ENCODE measurements around the gene CUEDC1.
"Not testable (repeated sequence)": the region's sequence is repeated elsewhere in the genome, so short reads cannot be mapped to it uniquely, and the experiment has no call there.

Gene CUEDC1

GRCh38 chr17:57937492-57937891 is 17.7 kb downstream of the CUEDC1 start:
- DNase-seq, result no peak

- DNase-seq, result no peak
Observed at GRCh38 chr17:57935833-57936807, 19.1 kb downstream of the CUEDC1 start.

GRCh38 chr17:57931488-57932137 is 23.6 kb downstream of the CUEDC1 start:
- no peak for DNase-seq

DNA sequence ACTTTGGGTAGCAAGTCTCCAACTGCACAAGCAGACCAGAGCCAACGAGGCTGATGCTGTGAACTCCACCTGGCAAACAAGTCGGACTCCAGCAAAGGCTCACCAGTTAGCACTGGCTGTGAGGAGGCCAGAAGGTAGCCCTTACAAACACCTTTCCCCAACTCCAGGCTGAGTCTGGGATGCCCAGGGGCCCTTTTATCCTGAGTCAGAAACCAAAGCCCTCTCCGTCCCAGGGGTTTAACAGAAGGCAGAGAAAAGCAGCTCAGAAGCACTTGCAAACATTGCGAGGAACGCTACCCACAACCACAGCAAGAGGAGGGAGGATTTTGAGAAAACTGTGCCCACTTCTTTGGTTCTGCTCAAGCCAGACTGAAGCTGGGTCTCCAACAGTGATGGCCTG is 25.0 kb downstream of the CUEDC1 start:
- DNase-seq, result no peak

DNA sequence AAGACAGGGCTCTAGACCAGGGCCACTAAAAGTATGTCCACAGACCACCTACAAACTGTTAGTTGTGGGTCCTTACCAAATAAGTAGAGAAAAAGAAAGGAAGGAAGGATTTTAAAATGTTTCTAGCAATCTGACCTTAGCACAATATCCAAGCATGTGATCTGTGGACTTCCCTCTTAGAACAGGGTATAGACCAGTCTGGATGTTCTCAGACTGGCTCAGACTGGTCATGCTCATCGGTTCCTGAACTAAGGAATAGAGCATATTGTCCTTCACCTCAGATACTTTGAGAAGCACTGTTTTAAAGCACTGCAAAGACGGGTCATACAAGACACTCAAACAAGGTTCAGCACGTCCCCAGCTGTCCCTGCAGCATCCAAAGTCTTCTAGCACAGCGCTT is 25.8 kb downstream of the CUEDC1 start:
- DNase-seq, result no peak

DNA sequence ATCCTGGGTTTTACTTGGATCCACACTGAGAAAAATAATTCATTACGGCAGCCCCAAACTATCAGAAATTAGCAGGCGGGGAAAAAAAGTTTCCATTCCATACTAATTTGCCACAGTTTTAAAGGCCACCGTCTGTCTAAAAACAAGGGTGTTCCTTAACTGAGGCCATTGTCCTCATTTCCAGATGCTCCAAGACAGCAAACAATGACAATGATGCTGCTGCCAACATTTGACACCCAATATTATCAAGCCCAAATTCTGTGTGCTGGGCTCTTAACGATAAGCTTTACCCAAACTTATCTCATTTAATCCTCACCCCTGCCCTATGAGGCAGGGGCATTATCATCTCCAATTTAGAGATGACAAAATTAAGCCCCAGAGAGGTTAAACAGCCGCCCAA is 26.3 kb downstream of the CUEDC1 start:
- no peak for DNase-seq

GRCh38 chr17:57927048-57927723 is 28.0 kb downstream of the CUEDC1 start:
- DNase-seq, result no peak

DNA sequence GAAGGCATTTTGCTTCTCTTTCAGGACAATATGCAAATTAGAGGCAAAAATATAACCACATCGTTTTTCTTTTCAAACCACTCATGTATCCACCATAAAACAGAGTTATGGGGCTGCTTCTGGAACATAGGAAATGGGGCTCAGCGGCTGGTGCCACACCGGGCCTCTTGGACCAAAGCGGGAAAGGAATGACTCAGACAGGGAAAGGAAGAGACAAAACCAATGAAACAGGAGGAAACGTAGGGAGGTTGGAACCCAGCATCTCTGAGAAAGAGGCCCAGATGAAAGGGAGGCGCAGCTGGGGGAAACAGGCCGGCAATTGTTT is 28.5 kb downstream of the CUEDC1 start:
- no peak for DNase-seq

- no peak for DNase-seq
Observed at GRCh38 chr17:57925361-57925990, 29.7 kb downstream of the CUEDC1 start.

DNA sequence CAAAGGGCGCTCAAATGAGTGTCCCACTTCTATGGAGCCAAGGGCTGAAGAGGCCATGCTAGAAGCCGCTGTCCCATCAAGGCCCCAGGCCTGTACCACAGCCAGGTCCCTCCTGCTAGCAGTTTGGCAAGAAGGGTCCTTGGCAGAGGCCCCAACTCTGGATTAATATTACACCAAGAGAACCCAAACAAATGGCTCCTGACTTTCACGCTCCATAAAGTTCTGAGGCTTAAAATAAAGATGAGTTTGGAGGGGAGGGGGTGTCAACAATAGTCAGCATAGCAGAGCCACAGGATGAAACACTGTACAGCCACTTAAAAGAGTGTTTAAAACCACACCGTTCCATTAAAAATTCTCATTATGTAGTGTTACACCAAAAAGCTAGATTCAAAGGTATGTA is 30.5 kb downstream of the CUEDC1 start:
- no peak for DNase-seq

GRCh38 chr17:57923182-57923872 is 31.9 kb downstream of the CUEDC1 start:
- no peak for DNase-seq

DNA sequence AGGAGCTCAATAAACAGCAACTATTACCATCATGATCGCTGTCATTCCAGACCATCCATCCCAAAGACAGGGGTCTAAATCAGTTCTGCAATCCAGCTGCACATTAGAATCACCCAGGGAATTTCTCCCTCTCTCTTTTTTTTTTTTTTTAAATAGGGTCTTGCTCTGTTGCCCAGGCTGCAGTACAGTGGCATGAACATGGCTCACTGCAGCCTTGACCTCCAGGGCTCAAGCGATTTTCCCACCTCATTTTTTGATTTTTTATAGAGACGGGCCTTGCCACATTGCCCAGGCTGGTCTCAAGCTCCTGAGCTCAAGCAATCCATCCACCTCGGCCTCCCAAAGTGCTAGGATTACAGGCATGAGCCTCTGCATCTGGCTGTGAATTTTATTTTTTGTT is 32.5 kb downstream of the CUEDC1 start:
- DNase-seq, result not testable (repeated sequence)

DNA sequence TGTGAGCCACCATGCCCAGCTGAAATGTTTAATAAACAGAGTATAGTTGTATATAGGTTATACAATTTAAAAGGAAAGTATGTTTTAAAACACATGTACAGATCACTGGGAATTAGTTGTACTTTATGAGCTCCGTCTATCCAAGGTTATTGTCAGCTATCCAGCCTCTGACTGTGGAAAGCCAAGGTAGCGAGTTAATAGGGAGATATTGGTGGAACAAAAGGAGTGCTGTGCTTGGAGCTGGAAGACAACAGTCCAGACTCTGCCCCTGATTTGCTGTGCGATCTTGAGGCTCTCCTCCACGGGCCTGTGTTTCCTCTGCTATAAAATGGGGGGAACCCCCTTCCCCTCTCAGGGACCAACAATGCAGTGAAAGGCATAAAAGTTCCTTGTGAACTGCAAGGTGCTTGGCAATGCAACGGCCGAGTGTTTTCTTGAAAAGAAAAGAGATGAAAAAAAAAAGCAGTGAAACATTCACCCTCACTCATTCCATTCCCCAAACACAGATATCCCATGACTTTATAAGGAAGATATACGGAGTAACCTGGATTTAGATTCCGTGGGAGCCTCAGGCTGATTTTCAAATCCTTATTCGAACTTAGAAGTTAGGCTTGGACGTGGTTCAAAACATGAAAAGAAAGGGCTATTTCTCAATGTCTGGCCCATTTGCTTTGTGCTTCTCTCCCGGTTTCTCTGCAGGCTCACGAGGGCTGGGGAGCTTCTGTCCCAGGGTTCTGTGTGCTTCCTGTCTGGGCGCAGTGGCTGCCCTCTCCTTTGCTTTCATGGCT is 34.1 kb downstream of the CUEDC1 start:
- DNase-seq, result no peak

GRCh38 chr17:57919918-57920317 is 35.3 kb downstream of the CUEDC1 start:
- DNase-seq, result no peak

DNA sequence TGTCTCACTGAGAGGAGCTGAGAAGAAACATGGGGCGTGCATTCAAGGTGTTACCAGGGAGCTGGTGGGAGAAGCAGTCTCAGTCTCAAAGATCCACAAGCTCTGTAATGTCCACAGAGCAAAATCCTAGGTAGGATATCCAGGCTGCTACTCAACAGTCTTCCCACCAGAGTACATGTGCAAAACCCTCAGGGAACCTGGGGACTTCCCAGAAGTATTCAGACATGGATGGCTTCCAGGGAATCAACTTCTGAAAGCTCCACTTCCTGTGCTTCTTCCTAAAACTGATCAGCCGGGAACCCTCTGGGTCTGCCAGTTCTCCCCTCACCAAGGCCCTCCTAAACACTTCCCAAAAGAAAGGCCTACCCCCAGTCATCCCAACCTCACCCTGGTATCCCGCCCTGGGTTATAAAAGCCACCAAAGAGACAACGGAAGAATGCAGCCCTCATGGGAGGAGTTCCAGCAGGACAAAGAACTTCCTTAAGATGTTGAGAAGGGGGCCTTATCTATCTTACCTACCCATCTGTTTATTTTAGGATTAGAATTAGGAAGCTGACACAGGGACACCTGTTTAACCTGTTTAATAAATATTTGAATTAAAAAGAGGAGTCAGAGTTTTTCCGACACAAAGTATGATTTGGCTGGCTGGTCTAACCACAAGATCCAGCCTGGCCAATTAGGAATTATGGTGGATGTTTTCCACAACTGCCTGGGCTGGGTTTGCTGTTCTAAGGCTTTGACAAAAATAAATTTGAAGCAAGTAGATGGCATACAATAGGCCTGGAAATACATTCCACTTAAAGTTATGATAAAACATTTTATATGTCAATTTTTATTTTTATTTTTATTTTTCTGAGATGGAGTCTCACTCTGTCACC is 37.0 kb downstream of the CUEDC1 start:
- DNase-seq, result no peak

DNA sequence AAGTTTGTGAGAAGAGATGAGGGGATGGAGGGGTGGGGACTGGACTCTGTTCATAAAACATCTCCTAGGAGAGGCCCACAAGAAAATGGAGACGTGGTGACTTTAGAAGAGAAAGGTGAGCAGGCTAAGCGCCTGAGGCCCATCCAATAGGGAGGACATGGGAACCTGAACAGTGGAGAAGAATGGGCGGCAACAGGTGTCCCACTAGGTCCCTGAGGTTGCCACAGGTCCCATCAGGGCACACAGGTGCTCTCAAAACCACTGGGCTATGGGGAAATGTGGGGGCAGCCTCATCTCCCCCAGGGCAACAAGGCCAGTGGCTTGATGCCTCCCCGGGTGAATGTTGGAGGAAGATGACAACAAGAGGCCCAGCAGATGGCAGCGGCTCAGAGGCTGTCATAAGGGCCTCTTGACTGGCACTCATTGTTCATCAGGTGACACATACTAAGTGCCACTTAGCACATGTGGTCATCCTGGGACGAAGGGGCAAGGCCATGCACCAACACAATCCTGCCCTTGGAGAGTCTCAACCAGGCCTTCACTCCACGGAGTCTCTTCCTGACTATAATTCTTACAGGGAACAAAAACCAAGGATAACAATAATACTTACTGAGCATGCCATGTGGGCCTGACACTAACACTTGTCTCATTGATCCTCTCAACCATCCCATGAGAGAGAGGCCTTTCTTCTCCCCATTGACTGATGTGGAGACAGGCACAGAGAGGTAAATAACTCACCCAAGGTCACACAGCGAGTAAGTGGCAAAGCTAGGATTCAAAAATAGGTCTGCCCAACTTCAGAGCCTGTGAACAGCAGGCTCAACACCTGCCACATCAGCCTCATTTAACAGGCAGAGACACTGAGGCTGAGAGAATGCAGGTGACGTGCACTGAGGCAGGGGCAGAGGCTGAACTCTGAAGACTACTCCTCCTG is 38.0 kb downstream of the CUEDC1 start:
- peak; percentile 13 for DNase-seq

- no peak for DNase-seq
Observed at GRCh38 chr17:57915985-57916757, 39.0 kb downstream of the CUEDC1 start.

GRCh38 chr17:57915544-57915943 is 39.7 kb downstream of the CUEDC1 start:
- DNase-seq, result no peak

Data from activated T-cell treated with anti-CD3 and anti-CD28 coated beads for 4 hours (primary cell).